ENCODE results near the gene P2RY1.
"Not testable (repeated sequence)": the region's sequence is repeated elsewhere in the genome, so short reads cannot be mapped to it uniquely, and the experiment has no call there.

DNA sequence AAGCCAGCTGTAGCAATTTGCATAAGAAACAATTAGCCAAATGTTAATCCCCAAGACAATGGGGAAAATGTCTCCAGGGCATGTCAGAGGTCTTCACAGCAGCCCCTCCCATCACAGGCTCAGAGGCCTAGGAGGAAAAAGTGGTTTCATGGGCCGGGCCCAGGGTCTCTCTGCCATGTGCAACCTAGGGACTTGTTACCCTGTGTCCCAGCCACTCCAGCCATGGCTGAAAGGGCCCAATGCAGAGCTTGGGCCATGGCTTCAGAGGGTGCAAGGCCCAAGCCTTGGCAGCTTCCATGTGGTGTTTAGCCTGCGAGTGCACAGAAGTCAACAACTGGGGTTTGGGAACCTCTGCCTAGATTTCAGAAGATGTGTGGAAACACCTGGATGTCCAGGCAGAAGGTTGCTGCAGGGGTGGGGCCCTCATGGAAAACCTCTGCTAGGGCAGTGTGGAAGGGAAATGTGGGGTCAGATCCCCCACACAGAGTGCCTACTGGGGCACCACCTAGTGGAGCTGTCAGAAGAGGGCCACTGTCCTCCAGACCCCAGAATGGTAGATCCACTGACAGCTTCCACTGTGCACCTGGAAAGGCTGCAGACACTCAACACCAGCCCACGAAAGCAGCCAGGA is 11.8 kb downstream of the P2RY1 start:
- TF ChIP-seq, protein P1, sequence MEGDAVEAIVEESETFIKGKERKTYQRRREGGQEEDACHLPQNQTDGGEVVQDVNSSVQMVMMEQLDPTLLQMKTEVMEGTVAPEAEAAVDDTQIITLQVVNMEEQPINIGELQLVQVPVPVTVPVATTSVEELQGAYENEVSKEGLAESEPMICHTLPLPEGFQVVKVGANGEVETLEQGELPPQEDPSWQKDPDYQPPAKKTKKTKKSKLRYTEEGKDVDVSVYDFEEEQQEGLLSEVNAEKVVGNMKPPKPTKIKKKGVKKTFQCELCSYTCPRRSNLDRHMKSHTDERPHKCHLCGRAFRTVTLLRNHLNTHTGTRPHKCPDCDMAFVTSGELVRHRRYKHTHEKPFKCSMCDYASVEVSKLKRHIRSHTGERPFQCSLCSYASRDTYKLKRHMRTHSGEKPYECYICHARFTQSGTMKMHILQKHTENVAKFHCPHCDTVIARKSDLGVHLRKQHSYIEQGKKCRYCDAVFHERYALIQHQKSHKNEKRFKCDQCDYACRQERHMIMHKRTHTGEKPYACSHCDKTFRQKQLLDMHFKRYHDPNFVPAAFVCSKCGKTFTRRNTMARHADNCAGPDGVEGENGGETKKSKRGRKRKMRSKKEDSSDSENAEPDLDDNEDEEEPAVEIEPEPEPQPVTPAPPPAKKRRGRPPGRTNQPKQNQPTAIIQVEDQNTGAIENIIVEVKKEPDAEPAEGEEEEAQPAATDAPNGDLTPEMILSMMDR (IDR thresholded peaks at IDR 0.05): not testable (repeated sequence)
- not testable (repeated sequence) for TF ChIP-seq POLR2AphosphoS5 (IDR thresholded peaks at IDR 0.05)

Measured in gastroesophageal sphincter (tissue), 3 donors.